NT2/D1 (cell line): ENCODE measurements around the gene PSMB10.
A peak's percentile ranks its signal among the peaks of the same experiment; 100 is the strongest.

Experiments
- DNase-seq: peaks from one replicate; pipeline ENCODE4 v3.0.0-alpha.2; 2011; ENCODE audit warnings: low read depth, low spot score
- H3K27me3 ChIP-seq: 2 replicates; pipeline ENCODE4 v1.6.0; 2011; ENCODE audit warnings: mild to moderate bottlenecking; ENCODE audit not compliant: insufficient read length, insufficient read depth
- H3K36me3 ChIP-seq: 2 replicates; pipeline ENCODE4 v1.6.1; 2011; ENCODE audit warnings: mild to moderate bottlenecking, low read length, mixed read lengths; ENCODE audit not compliant: insufficient read depth, insufficient read length
- H3K4me1 ChIP-seq: 2 replicates; pipeline ENCODE4 v1.5.1; 2011; ENCODE audit not compliant: insufficient read depth, insufficient read length
- H3K4me3 ChIP-seq: 2 replicates; pipeline ENCODE4 v1.5.1; 2011; ENCODE audit warnings: low read depth; ENCODE audit not compliant: insufficient read length
- H3K9ac ChIP-seq: 2 replicates; pipeline ENCODE4 v1.6.0; 2011; ENCODE audit warnings: low read depth; ENCODE audit not compliant: insufficient read length
- H3K9me3 ChIP-seq: 2 replicates; pipeline ENCODE4 v1.5.1; 2011; ENCODE audit warnings: mild to moderate bottlenecking, low read length; ENCODE audit not compliant: insufficient read depth
- SUZ12 ChIP-seq: IDR thresholded peaks from 2 replicates; pipeline ENCODE4 v1.6.1; 2011; ENCODE audit not compliant: insufficient read length, insufficient read depth; ENCODE audit errors: extremely low read depth
- YY1 ChIP-seq: IDR thresholded peaks from 2 replicates; pipeline ENCODE4 v1.6.1; 2011; ENCODE audit not compliant: insufficient read length, insufficient read depth
- ZNF274 ChIP-seq: IDR thresholded peaks from 2 replicates; pipeline ENCODE4 v1.6.1; 2011; ENCODE audit warnings: mild to moderate bottlenecking, low read depth, low read length

Gene PSMB10

DNA sequence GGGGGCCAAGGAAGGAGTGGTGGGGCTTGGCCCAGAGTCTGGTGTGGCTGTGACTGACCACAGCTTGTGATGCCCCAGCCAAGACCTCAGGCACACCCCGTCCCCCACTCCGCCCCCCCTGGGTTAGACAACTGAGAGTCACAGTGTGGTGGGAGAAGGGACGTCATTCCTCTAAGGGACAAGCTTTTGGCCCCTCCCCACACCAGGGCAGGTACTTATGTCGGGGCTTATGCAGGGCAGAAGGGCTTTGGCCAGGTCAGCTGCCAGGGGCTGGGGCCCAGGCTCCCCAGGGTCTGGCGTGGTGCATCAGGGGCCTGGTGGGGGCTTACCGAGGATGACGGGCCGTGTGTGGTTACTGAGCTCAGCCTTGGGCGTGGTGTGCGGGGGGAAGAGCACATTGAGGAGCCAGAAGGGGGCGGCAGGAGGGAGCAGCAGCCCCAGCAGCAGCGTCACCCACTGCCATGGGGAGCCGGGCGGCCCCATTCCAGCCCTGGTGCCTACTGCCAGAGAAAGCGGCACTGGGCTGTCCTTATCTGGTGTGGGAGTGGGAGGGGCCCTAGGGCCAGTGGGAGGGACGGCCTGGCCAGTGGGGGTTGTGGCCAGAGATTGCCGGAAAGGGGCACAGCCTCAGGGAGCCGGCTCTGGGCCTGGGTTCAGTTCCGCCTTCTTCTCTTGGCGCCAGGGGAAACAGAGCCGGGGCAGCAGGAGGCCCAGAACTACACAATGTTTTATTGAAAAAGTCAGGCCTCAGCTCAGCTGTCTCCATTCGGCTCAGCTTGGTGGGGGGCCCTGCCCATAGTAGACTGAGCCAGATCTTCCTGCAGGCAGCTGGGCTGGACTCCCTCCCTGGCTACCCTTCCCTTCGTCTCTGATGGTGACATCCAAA is 7.2 kb upstream of the PSMB10 start, which contains the start of gene LCAT:
TSS of gene LCAT (minus strand) at position 502 of the 886 bp plus-strand sequence. CDS start at position 483, 19 bp downstream.
- DNase-seq: no peak
- Histone ChIP-seq H3K4me3 (no peak within 1 kb of the TSS), H3K9me3 (no peaks in the 10 kb centered on the region), H3K36me3 (peaks cover 99% of the 10 kb centered on the region), H3K9ac (no peak within 1 kb of the TSS), H3K4me1 (peaks cover 13% of the 10 kb centered on the region), H3K27me3 (no peaks in the 10 kb centered on the region)
- no peak for TF ChIP-seq SUZ12
- no peak for TF ChIP-seq YY1
- no peak for TF ChIP-seq ZNF274

- Histone ChIP-seq H3K9me3 (no peaks in the 10 kb centered on the region), H3K4me3 (no peak overlapping the region), H3K27me3 (no peaks in the 10 kb centered on the region), H3K36me3 (peaks cover 95% of the 10 kb centered on the region), H3K9ac (no peak overlapping the region), H3K4me1 (peaks cover 13% of the 10 kb centered on the region)
- DNase-seq: no peak
- TF ChIP-seq ZNF274 (no peak), YY1 (no peak), SUZ12 (no peak)
These were observed 6.6 kb upstream of the PSMB10 start for GRCh38 chr16:67943256-67943618.

DNA sequence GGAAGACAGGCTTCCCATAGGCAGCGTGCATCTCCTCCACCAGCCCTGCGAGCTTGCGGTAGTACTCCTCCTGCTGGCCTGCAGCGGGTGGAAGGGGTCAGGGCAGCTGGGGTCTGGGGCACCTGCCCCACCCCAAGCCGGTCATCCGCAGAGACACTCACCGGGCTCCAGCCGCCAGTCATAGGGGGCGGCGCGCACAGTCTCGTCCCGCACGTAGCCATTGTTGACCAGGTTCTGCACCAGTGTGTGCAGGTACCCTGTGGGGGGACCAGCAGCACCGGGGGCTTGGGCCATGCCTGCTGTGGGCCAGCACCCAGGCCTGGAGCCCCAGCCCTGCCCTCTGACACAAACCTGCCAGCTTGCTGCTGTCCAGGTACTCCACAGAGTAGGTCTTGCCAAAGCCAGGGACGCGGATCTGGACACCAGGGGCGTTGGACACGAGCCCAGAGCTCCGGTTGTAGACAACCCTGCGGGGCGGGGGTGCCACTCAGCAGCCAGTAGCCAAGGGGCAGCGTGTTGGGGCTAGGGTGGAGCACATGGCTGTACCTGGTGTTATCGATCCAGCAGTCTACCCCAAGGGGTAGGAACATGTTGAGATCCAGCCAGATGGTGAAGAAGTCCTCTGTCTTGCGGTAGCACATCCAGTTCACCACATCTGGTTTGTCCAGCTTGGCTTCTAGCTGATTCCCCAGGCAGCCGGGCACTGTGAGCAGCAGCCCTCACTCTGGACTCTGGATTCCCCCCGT is 6.0 kb upstream of the PSMB10 start:
- H3K9me3 ChIP-seq: no peaks in the 10 kb centered on the region
- DNase-seq: no peak
- peaks cover 89% of the 10 kb centered on the region for H3K36me3 ChIP-seq
- H3K9ac ChIP-seq: no peak overlapping the region
- peaks cover 13% of the 10 kb centered on the region for H3K4me1 ChIP-seq
- TF ChIP-seq SUZ12 (no peak), ZNF274 (no peak)
- no peak overlapping the region for H3K4me3 ChIP-seq
- H3K27me3 ChIP-seq: no peaks in the 10 kb centered on the region

DNA sequence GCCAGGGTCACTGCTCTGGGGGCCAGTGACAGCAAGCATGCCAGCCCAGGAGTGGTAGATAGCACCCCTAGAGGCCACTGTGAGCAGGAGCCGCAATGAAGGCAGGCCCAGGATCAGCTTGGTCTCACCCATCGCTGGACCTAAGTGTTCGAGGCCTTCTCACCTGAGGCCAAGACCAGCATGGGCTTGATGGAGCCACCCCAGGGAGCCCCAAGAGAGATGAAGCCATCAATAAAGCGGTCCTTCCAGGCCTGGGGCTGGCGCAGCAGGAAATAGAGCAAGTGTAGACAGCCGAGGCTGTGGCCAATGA is 5.5 kb upstream of the PSMB10 start:
- Histone ChIP-seq H3K4me3 (no peak overlapping the region), H3K36me3 (peaks cover 84% of the 10 kb centered on the region), H3K9ac (no peak overlapping the region), H3K9me3 (no peaks in the 10 kb centered on the region), H3K4me1 (peaks cover 13% of the 10 kb centered on the region), H3K27me3 (no peaks in the 10 kb centered on the region)
- TF ChIP-seq ZNF274: no peak
- no peak for TF ChIP-seq YY1
- no peak for TF ChIP-seq SUZ12
- DNase-seq: peak; percentile 30

GRCh38 chr16:67941469-67942199 is 5.0 kb upstream of the PSMB10 start:
- Histone ChIP-seq H3K4me1 (peaks cover 13% of the 10 kb centered on the region), H3K9ac (no peak overlapping the region), H3K4me3 (no peak overlapping the region), H3K9me3 (no peaks in the 10 kb centered on the region), H3K36me3 (peaks cover 79% of the 10 kb centered on the region), H3K27me3 (no peaks in the 10 kb centered on the region)
- no peak for TF ChIP-seq YY1
- TF ChIP-seq ZNF274: no peak
- no peak for TF ChIP-seq SUZ12
- DNase-seq: no peak

- Histone ChIP-seq H3K9ac (no peak overlapping the region), H3K27me3 (no peaks in the 10 kb centered on the region), H3K36me3 (peaks cover 68% of the 10 kb centered on the region), H3K9me3 (no peaks in the 10 kb centered on the region), H3K4me1 (peaks cover 13% of the 10 kb centered on the region), H3K4me3 (no peak overlapping the region)
- no peak for DNase-seq
- TF ChIP-seq ZNF274 (no peak), SUZ12 (no peak), YY1 (no peak)
These were observed 3.9 kb upstream of the PSMB10 start for GRCh38 chr16:67940446-67941089.
